GM12872 (cell line): ENCODE results near the gene GRM7.

ENCODE experiments used
- TF ChIP-seq, protein P1 (sequence below): IDR thresholded peaks from 3 replicates; pipeline ENCODE4 v1.5.1; 2011; ENCODE audit warnings: low read depth, mild to moderate bottlenecking, low read length, moderate library complexity; ENCODE audit not compliant: insufficient read depth

Gene GRM7

DNA sequence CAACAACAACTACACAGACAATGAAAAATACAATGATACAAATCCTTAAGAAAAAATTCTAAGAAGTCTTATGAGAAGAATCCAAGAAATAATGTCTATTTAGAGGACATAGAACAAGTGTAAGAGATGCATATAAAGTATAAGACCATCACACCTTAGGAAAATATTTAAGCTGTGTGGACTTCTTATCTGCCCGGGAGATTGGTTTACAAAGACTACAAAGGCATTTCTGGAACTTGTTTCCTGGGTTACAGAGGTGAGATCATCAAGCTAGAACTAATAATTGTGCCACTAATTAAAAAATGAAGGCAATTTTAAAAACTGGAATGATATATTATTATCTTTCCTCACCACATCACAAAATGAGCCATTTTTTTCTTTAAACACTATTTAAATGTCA is 507.1 kb downstream of the GRM7 start:
- TF ChIP-seq, protein P1, sequence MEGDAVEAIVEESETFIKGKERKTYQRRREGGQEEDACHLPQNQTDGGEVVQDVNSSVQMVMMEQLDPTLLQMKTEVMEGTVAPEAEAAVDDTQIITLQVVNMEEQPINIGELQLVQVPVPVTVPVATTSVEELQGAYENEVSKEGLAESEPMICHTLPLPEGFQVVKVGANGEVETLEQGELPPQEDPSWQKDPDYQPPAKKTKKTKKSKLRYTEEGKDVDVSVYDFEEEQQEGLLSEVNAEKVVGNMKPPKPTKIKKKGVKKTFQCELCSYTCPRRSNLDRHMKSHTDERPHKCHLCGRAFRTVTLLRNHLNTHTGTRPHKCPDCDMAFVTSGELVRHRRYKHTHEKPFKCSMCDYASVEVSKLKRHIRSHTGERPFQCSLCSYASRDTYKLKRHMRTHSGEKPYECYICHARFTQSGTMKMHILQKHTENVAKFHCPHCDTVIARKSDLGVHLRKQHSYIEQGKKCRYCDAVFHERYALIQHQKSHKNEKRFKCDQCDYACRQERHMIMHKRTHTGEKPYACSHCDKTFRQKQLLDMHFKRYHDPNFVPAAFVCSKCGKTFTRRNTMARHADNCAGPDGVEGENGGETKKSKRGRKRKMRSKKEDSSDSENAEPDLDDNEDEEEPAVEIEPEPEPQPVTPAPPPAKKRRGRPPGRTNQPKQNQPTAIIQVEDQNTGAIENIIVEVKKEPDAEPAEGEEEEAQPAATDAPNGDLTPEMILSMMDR: no peak

DNA sequence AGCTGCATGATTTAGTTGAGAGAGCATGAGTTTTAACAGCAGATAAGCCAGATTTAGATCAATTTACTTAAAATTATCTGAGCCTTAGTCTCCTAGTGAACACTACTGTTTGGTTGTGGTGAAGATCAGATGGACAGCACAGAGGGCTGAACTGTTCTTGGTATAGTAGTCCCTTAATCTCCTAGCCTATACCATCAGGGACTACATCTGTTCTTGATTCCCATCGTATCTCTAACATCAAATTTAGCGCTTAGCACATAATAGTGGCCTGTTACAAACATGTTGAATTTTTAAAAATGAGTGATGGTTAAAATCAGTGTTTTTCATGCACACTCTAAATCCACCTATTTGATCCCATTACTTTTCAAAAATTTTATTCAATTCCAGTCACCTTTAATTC is 507.7 kb downstream of the GRM7 start:
- TF ChIP-seq, protein P1: no peak

DNA sequence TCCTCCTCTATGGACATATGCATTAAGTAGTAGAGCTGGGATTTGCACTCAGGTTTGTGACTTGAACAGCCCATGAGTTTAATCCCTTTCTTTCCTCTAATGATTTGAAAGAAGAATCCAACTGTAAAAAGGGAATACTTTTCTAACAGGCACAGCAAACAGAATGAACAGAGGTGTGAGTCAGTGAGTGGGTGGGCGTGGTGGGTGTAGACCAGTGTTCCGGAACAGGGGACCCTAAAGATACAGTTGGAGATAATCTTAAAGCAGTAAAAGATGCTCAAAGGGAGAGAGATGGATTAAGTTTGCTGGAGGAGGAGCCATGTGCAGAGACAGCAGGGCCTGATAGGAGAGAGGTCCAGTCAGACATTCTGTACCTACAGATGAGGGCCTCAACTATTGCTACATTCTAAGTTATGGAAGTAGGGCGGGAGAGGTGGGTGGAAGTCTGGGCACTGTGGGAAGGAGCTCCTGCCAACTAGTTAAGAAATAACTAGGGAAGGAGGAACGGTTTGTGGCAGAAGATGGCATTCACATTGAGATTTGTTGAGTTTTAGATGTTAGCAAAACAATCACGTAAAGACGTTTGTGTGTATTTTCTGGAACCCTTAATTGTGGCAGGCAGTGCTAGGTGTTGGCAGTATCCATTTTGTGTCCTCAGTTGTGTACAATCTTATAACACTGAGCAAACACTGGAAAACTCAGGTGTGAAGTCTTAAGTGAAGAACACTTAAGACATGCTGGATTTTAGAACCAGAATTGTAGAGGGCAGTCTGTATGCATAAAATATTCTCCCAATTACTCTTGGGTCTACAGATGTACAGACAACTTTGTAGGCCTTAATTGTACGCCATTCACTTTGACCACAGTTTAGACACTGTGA is 511.0 kb downstream of the GRM7 start:
- TF ChIP-seq, protein P1: no peak

DNA sequence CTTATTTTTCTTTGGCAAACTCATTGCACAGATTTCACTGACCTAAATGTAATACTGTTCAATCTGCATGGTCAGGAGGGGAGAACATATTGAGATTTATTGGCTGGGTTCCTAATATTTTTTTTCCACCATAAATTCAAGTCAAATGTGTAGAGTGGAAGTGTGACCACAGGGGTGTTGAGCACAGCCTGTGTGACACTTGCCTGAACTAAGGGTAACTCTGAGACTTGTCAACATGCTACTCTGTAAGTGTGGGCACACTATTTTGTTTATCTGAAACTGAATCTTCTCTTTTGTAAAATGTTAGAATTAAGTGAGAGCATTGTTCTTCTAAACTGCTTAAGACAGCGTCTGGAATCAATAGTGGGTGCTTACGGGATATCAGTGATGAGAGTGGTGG is 516.2 kb downstream of the GRM7 start:
- TF ChIP-seq, protein P1: no peak

- TF ChIP-seq, protein P1: no peak
Measured at GRCh38 chr3:7381741-7382140, 520.8 kb downstream of the GRM7 start.

DNA sequence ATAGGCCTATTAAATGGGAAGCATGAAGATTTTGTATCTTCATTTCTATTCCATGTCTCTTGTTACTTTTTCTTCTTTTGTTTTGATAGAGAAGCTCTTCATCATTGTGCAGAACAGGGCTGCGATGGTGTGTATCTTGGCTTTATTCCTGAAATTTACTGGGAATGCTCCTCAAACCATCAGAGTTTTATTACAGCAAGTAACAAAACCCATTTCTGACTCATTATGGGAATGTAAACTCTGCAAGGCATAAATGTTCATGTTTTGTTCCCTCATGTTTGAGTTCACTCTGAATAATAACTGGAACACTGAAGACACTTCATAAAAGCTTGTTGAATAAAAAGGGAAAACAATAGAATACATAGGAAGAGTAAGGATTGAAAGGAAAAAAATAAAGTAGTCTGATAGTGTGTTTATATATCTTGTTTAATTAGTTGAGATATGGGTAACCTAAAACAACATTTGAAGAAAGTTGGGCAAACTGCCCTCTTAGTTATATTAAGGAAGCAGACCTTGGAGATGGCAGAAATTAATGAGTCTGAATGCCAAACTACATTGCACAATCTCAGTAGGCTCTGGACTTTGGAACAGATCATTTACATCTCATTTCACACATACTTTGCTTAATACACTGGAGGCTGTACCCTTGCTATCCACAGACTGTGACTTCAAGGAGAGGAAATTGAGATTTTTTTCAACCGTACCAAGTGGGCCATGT is 521.5 kb downstream of the GRM7 start:
- TF ChIP-seq, protein P1: no peak

DNA sequence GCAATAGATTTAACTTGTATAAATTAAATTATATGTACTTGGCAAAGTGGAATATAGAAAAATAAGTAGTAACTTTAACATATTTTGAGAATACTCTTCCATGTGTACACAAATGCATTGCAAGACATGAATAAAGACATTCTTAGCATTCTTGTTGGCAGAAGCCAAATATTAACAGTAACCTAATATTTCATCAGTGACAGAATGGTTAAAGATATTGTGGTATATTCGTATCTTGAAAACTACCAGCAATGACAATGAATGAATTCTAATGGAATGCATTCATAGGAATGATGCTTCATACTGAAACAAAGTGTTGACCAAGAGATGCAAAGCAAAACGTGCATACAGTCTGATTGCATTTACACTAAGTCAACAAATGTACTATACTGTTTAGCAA is 524.7 kb downstream of the GRM7 start:
- TF ChIP-seq, protein P1: no peak
